ENCODE measurements around the gene HSPA12B.

Gene HSPA12B

DNA sequence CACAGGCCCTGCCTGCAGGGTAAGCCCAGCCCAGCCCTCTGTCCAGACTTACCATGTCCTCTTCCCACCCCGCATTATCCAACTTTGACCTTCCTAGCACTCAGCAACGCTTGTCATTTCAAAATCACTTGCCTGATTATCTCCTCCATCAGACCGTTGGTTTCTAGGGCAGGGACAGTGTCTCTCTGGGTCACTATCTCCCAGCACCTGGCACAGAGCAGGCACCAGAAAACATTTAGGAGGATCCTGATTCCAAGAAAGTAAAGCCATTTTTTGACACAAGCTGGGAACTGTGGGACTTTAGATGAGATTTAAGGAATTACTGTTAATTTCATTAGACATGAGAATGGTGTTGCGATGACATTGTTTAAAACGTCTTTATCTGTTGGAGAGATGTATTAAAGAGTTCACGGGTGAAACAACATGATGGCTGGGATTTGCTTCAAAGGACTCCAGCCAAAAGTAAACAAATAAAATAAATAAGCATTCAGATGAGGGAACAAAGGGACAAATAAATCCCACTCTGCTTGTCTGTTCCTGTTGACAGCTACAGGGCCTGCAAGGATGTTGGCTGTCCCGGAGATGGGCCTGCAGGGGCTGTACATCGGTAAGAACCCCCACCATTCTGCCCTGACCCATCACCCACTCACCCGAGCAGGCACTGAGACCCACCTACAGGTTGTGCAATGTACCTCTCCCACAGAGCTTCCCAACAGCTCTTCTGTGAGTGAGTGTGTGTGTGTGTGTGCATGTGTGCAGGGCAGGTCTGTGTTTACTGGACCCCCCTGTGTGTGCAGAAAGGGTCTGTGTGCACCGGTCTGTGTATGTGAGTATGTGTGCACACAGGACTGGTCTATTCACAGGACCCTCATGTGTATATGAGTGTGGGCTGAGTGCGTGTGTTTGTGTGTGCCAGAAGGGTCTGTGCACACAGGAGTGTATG is 5.9 kb downstream of the HSPA12B start:
- Histone ChIP-seq H3K9ac (no peak overlapping the region), H3K27me3 (peaks cover 8% of the 10 kb centered on the region)
- no peak for TF ChIP-seq Cebpa-rat (IDR thresholded peaks at IDR 0.05)

GRCh38 chr20:3739054-3739925 is 6.8 kb downstream of the HSPA12B start:
- no peaks in the 10 kb centered on the region for H4K20me1 ChIP-seq
- no peak overlapping the region for H3K4me3 ChIP-seq
- H3K36me3 ChIP-seq, result no peaks in the 10 kb centered on the region
- no peak overlapping the region for H3K4me2 ChIP-seq
- no peaks in the 10 kb centered on the region for H3K9me3 ChIP-seq
- H3K4me1 ChIP-seq, result no peaks in the 10 kb centered on the region
- TF ChIP-seq Cebpa-rat (IDR thresholded peaks at IDR 0.05), result no peak
- no peaks in the 10 kb centered on the region for H3K27me3 ChIP-seq
- H3K27ac ChIP-seq, result no peak overlapping the region
- H3K9ac ChIP-seq, result no peak overlapping the region

More for the DNA sequence above, 5.9 kb downstream of the HSPA12B start:
- H4K20me1 ChIP-seq, result no peaks in the 10 kb centered on the region
- H3K36me3 ChIP-seq, result no peaks in the 10 kb centered on the region
- no peaks in the 10 kb centered on the region for H3K4me1 ChIP-seq
- H3K27ac ChIP-seq, result no peak overlapping the region
- H3K9me3 ChIP-seq, result no peaks in the 10 kb centered on the region
- no peak overlapping the region for H3K4me3 ChIP-seq
- H3K4me2 ChIP-seq, result no peak overlapping the region

- Histone ChIP-seq H3K27ac (no peak overlapping the region), H4K20me1 (no peaks in the 10 kb centered on the region), H3K27me3 (no peaks in the 10 kb centered on the region), H3K9ac (no peak overlapping the region), H3K4me2 (no peak overlapping the region), H3K4me1 (no peaks in the 10 kb centered on the region), H3K36me3 (no peaks in the 10 kb centered on the region), H3K9me3 (no peaks in the 10 kb centered on the region), H3K4me3 (no peak overlapping the region)
- no peak for TF ChIP-seq Cebpa-rat (IDR thresholded peaks at IDR 0.05)
Measured at GRCh38 chr20:3739926-3740451, 7.5 kb downstream of the HSPA12B start.

DNA sequence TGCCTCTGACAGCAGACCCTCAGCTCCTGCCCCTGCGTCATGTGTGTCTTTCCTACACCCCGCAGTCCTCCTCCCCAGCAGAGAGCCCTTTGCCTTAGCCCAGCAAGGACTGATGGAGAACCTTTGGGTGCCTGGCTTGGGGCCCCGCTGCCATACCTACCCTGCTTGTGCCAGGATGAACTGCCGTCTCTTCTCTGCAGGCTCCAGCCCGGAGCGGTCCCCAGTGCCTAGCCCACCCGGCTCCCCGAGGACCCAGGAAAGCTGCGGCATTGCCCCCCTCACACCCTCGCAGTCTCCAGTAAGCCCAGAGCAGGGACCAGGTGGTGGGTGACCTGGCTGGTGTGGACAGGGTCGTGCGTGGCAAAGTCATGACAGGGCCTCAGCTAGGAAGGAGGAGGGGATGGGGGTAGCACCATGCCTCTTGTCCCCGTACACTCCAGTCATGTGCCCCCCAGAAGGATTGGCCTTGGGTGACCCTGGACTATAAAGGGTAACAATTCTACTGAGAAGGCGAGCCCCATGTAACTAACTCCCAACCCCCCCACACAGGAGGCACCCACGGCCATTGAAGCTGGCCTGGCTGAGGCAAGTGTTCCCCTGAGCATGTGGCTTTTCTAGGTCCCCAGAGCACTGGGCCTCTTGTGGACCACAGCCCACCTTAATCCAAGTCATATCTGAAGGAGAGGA is 8.3 kb downstream of the HSPA12B start:
- Histone ChIP-seq H3K4me2 (no peak overlapping the region), H3K27ac (no peak overlapping the region), H3K9me3 (no peaks in the 10 kb centered on the region), H3K4me1 (peaks cover 6% of the 10 kb centered on the region; the same call in 1 of the 2 replicates), H4K20me1 (no peaks in the 10 kb centered on the region), H3K4me3 (no peak overlapping the region), H3K36me3 (no peaks in the 10 kb centered on the region), H3K27me3 (0 out of 2 replicates have a peak, but pooled peaks cover 2% of the 10 kb centered on the region), H3K9ac (no peak overlapping the region)
- TF ChIP-seq Cebpa-rat (IDR thresholded peaks at IDR 0.05), result no peak

DNA sequence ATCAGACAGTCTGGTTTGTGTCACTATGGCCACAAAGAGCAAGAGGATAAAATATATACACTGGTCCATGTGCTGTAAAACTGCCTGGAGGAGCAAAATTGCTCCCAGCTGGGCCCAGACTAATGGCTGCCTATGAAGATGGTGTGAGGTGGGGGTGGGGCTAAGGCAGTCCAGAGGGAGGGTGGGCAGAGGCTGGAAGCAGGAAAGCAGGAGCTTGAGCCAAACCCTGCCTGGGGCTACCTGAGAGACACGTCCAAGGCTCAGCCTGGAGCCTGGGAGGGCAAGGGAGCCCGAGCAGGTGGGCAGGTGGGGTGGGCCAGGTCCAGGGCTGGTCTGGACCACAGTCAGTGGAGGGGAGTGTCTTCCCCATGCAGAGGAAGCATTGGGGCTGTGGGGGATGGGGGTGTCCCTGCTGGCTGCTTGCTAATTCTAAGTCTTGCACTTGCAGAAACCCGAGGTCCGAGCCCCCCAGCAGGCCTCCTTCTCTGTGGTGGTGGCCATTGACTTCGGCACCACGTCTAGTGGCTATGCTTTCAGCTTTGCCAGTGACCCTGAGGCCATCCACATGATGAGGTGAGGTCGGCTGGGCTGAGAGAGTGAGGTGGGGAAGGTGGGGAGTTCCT is 9.5 kb downstream of the HSPA12B start:
- Histone ChIP-seq H3K4me1 (peaks cover 8% of the 10 kb centered on the region; the same call in 1 of the 2 replicates), H3K9me3 (no peaks in the 10 kb centered on the region), H3K27me3 (0 out of 2 replicates have a peak, but pooled peaks cover 2% of the 10 kb centered on the region), H3K4me2 (no peak overlapping the region), H3K4me3 (no peak overlapping the region), H3K9ac (no peak overlapping the region), H3K36me3 (no peaks in the 10 kb centered on the region), H4K20me1 (no peaks in the 10 kb centered on the region), H3K27ac (no peak overlapping the region)
- no peak for TF ChIP-seq Cebpa-rat (IDR thresholded peaks at IDR 0.05)

DNA sequence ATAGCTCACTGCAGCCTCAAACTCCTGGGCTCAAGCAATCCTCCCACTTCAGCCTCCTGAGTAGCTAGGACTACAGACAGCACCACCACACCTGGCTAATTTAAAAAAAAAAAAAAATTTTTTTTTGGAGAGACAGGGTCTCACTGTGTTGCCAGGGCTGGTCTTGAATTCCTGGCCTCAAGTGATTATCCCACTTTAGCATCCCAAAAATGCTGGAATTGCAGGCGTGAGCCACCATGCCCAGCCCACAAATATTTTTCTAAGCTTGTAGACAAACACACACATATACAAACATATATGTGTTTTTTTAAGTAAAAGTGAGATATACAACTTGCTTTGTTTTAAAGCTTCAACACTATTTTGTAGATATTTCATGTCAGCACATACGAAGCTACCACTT is 10.8 kb downstream of the HSPA12B start:
- H3K4me2 ChIP-seq, result no peak overlapping the region
- H3K27me3 ChIP-seq, result 0 out of 2 replicates have a peak, but pooled peaks cover 2% of the 10 kb centered on the region
- H3K36me3 ChIP-seq, result no peaks in the 10 kb centered on the region
- no peaks in the 10 kb centered on the region for H4K20me1 ChIP-seq
- no peak overlapping the region for H3K27ac ChIP-seq
- H3K9me3 ChIP-seq, result no peaks in the 10 kb centered on the region
- H3K4me1 ChIP-seq, result peaks cover 8% of the 10 kb centered on the region; the same call in 1 of the 2 replicates
- no peak overlapping the region for H3K4me3 ChIP-seq
- no peak overlapping the region for H3K9ac ChIP-seq
- no peak for TF ChIP-seq Cebpa-rat (IDR thresholded peaks at IDR 0.05)

- H4K20me1 ChIP-seq, result no peaks in the 10 kb centered on the region
- H3K9ac ChIP-seq, result no peak overlapping the region
- no peaks in the 10 kb centered on the region for H3K36me3 ChIP-seq
- no peak overlapping the region for H3K27ac ChIP-seq
- H3K9me3 ChIP-seq, result no peaks in the 10 kb centered on the region
- H3K4me1 ChIP-seq, result peaks cover 8% of the 10 kb centered on the region; the same call in 1 of the 2 replicates
- H3K4me2 ChIP-seq, result no peak overlapping the region
- no peak for TF ChIP-seq Cebpa-rat (IDR thresholded peaks at IDR 0.05)
- 0 out of 2 replicates have a peak, but pooled peaks cover 2% of the 10 kb centered on the region for H3K27me3 ChIP-seq
- H3K4me3 ChIP-seq, result no peak overlapping the region
Measured at GRCh38 chr20:3744037-3744436, 11.6 kb downstream of the HSPA12B start.

DNA sequence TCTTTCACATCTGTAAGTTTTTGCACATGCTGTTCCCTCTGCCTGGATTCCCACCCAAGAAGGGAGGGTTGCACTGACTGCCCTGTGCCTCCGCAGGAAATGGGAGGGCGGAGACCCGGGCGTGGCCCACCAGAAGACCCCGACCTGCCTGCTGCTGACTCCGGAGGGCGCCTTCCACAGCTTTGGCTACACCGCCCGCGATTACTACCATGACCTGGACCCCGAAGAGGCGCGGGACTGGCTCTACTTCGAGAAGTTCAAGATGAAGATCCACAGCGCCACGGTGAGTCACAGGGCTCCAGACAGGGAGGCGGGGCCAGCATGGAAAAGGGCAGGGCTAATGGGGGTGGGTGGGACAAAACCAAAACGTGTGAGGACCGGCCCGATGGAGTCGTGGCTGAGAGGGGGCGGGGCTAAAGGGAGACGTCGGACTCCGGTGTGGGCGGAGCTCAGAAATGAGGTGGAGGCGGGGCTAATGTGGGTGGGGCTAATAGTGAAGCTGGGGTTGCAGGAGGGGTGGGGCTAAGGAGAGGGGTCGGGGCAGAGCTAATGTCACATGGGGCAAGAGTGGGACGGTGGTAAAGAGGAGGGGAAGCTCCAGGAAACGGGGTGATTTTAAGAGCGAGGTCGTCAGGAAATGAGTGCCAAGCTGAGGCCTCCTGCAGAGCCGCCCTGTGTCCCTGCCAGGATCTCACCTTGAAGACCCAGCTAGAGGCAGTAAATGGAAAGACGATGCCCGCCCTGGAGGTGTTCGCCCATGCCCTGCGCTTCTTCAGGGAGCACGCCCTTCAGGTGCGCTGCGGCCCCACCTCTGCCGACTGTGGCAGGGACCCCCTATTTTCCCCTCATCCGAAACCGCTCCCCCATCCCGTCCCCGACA is 12.6 kb downstream of the HSPA12B start:
- Histone ChIP-seq H3K9ac (no peak overlapping the region), H3K4me2 (peak overlapping the region; percentile 32)

More for the DNA sequence above, 12.6 kb downstream of the HSPA12B start:
- Histone ChIP-seq H3K27ac (no peak overlapping the region), H3K4me1 (peaks cover 8% of the 10 kb centered on the region; the same call in 1 of the 2 replicates), H3K9me3 (no peaks in the 10 kb centered on the region), H3K4me3 (no peak overlapping the region), H4K20me1 (no peaks in the 10 kb centered on the region), H3K27me3 (0 out of 2 replicates have a peak, but pooled peaks cover 2% of the 10 kb centered on the region), H3K36me3 (no peaks in the 10 kb centered on the region)
- TF ChIP-seq Cebpa-rat (IDR thresholded peaks at IDR 0.05), result no peak
